HG02943 (cell line): ENCODE results near the gene PUM1.

Experiments used
- ATAC-seq: cut with Tn5 transposase; IDR thresholded peaks from one replicate; pipeline ENCODE4 v1.9.1; 2021; ENCODE audit warnings: mild to moderate bottlenecking, low read depth, moderate library complexity; ENCODE audit not compliant: unreplicated experiment

The PUM1 gene

GRCh38 chr1:31031330-31032143 lies 34.0 kb downstream of the PUM1 start:
- ATAC-seq: no peak

GRCh38 chr1:31029026-31029425 lies 36.5 kb downstream of the PUM1 start:
- ATAC-seq: no peak

GRCh38 chr1:31027693-31028526 lies 37.6 kb downstream of the PUM1 start:
- ATAC-seq: no peak

- ATAC-seq: no peak
Observed at GRCh38 chr1:31022259-31022658, 43.3 kb downstream of the PUM1 start.

- ATAC-seq: no peak
Observed at GRCh38 chr1:31020007-31020790, 45.3 kb downstream of the PUM1 start.

GRCh38 chr1:31019401-31019800 lies 46.1 kb downstream of the PUM1 start:
- ATAC-seq: no peak

GRCh38 chr1:31016868-31017267 lies 48.6 kb downstream of the PUM1 start:
- ATAC-seq: no peak

GRCh38 chr1:31013187-31013864 lies 52.2 kb downstream of the PUM1 start:
- ATAC-seq: no peak

- no peak for ATAC-seq
Observed at GRCh38 chr1:31012210-31012924, 53.1 kb downstream of the PUM1 start.

- ATAC-seq: no peak
Observed at GRCh38 chr1:31011719-31012118, 53.8 kb downstream of the PUM1 start.

GRCh38 chr1:31010086-31010989 lies 55.2 kb downstream of the PUM1 start:
- no peak for ATAC-seq

- ATAC-seq: no peak
Observed at GRCh38 chr1:31007462-31007991, 58.0 kb downstream of the PUM1 start.

- ATAC-seq: no peak
Observed at GRCh38 chr1:31006747-31007146, 58.8 kb downstream of the PUM1 start.

GRCh38 chr1:31005617-31006166 lies 59.8 kb downstream of the PUM1 start:
- no peak for ATAC-seq

- ATAC-seq: no peak
Observed at GRCh38 chr1:31005198-31005597, 60.3 kb downstream of the PUM1 start.

- ATAC-seq: no peak
Observed at GRCh38 chr1:31004231-31004621, 61.3 kb downstream of the PUM1 start.

GRCh38 chr1:31003613-31004230 lies 61.8 kb downstream of the PUM1 start:
- ATAC-seq: no peak

GRCh38 chr1:31000301-31000700 lies 65.2 kb downstream of the PUM1 start:
- no peak for ATAC-seq
